Keratinocyte (primary cell): ENCODE measurements around the gene DNAJC13. TPM values are rescaled to one million over a fixed set of nuclear protein-coding genes. Genes with fewer than 3 reads are reported as not detected.

Experiments
- DNase-seq: peaks from one replicate; pipeline ENCODE4 v3.0.0-alpha.2; 2011; ENCODE audit warnings: low read depth, missing footprints, low spot score
- FAIRE-seq: peaks from 2 replicates; lab custom pipeline; 2011; peaks lifted over from hg19 to GRCh38; lab: Jason Lieb, UNC
- H2AFZ ChIP-seq: 2 replicates; pipeline ENCODE4 v1.6.0; 2012; ENCODE audit warnings: low read length, control low read depth, inconsistent platforms; ENCODE audit not compliant: control insufficient read depth
- H3K27ac ChIP-seq: 2 replicates; pipeline ENCODE4 v1.5.1; 2011; ENCODE audit warnings: low read length; ENCODE audit not compliant: control insufficient read depth, insufficient read depth
- H3K27me3 ChIP-seq: 3 replicates; pipeline ENCODE4 v1.6.0; 2011; ENCODE audit warnings: low read length; ENCODE audit not compliant: control insufficient read depth, insufficient read depth; ENCODE audit errors: extremely low read depth
- H3K36me3 ChIP-seq, 2 experiments: 2 replicates in 1 of 2; 3 replicates in 1 of 2; pipeline ENCODE4 v1.5.1; 2011; ENCODE audit warnings: low read length in 2 of 2, mild to moderate bottlenecking in 1 of 2; ENCODE audit not compliant: control insufficient read depth in 2 of 2, insufficient read depth in 2 of 2; ENCODE audit errors: extremely low read depth in 1 of 2
- H3K4me1 ChIP-seq: 3 replicates; pipeline ENCODE4 v1.5.1; 2011; ENCODE audit warnings: low read length; ENCODE audit not compliant: control insufficient read depth, insufficient read depth; ENCODE audit errors: extremely low read depth
- H3K4me2 ChIP-seq: 3 replicates; pipeline ENCODE4 v1.6.0; 2011; ENCODE audit warnings: low read depth, low read length; ENCODE audit not compliant: control insufficient read depth, insufficient read depth; ENCODE audit errors: extremely low read depth
- H3K4me3 ChIP-seq, 3 experiments: fragments of 200-600 bp in 1 of 3; sonication (generic) in 1 of 3; 2 replicates in 2 of 3; 3 replicates in 1 of 3; pipeline ENCODE4 v1.5.1; 2011 to 2016; ENCODE audit warnings: low read length in 3 of 3, mild to moderate bottlenecking in 3 of 3, control low read depth in 2 of 3, inconsistent platforms in 1 of 3, low read depth in 1 of 3, mixed read lengths in 1 of 3, mixed run types in 1 of 3, moderate library complexity in 1 of 3; ENCODE audit not compliant: control insufficient read depth in 2 of 3, insufficient read depth in 2 of 3; ENCODE audit errors: extremely low read depth in 1 of 3
- H3K79me2 ChIP-seq: 2 replicates; pipeline ENCODE4 v1.6.0; 2012; ENCODE audit warnings: low read length; ENCODE audit not compliant: control insufficient read depth, insufficient read depth
- H3K9ac ChIP-seq: 3 replicates; pipeline ENCODE4 v1.6.0; 2011; ENCODE audit warnings: low read length; ENCODE audit not compliant: control insufficient read depth, insufficient read depth; ENCODE audit errors: extremely low read depth
- H3K9me1 ChIP-seq: 3 replicates; pipeline ENCODE4 v1.6.0; 2011; ENCODE audit warnings: low read length; ENCODE audit not compliant: control insufficient read depth, insufficient read depth; ENCODE audit errors: extremely low read depth
- H3K9me3 ChIP-seq: 2 replicates; pipeline ENCODE4 v1.5.1; 2012; ENCODE audit warnings: low read depth, low read length; ENCODE audit not compliant: control insufficient read depth
- H4K20me1 ChIP-seq: 3 replicates; pipeline ENCODE4 v1.6.0; 2011; ENCODE audit warnings: low read length; ENCODE audit not compliant: control insufficient read depth, insufficient read depth; ENCODE audit errors: extremely low read depth
- CTCF ChIP-seq, 3 experiments: IDR thresholded peaks in 1 of 3; conservative IDR thresholded peaks in 1 of 3; optimal IDR thresholded peaks in 1 of 3; 2 replicates in 2 of 3; 3 replicates in 1 of 3; pipeline versions ENCODE3 to v1.5.1; 2011; ENCODE audit warnings: low read length in 3 of 3, mild to moderate bottlenecking in 3 of 3, moderate library complexity in 2 of 3, control low read depth in 1 of 3, inconsistent platforms in 1 of 3; ENCODE audit not compliant: insufficient read depth in 2 of 3; ENCODE audit errors: extremely low read depth in 1 of 3
- EZH2 ChIP-seq: IDR thresholded peaks from one replicate; pipeline ENCODE4 v1.6.1; 2012; ENCODE audit warnings: inconsistent platforms, mild to moderate bottlenecking, low read length, moderate library complexity
- dilution Hi-C: fragments of 300-500 bp; cut with MboI; formaldehyde crosslinking; loops from one replicate; pipeline ENCODE4 v1.7.0; 2020; ENCODE audit warnings: low sequenced_read_pairs; ENCODE audit not compliant: extremely low pct_ligation_motif_present
- polyA plus RNA-seq, 5 experiments: library from polyadenylated mRNA; depleted of rRNA in 3 of 5; stranded (reverse) in 3 of 5; stranded (forward) in 1 of 5; unstranded in 1 of 5; fragments of >200 nt; gene quantifications; 1 replicate in 1 of 5; 2 replicates in 3 of 5; 3 replicates in 1 of 5; pipeline versions ENCODE4 v1.2.1 to v1.2.3, GENCODE V29; 2011 to 2012; ENCODE audit warnings: missing spikeins in 2 of 5, low read depth in 1 of 5, low replicate concordance in 1 of 5

The DNAJC13 gene
- polyA plus RNA-seq, 1 donor (not counting 4 experiments of a cell fraction or from before 2014, with no cell fraction given): 24.3 TPM

DNA sequence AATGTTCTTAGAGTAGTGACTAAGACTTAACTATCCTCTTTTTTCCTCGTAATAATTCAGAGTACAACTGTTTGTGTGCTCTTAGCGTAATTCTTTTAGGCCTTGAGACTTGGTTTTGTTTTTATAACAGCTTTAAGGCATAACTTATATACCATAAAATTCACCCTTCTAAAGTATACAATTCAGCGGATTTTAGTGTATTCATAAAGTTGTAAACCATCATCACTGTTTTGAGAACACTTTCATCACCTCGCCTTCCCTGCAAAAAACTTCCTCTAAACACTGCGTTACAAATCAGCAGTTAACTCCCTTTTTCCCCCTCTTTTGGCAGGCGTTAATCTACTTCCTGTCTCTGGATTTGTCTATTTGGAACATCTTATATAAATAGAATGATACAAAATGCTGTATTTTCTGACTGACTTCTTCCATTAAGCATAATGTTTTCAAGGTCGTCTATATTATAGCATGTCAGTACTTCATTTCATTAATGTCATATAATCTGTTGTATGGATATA, 18.7 kb downstream of the DNAJC13 start:
- no peak overlapping the region for H3K27ac ChIP-seq
- H3K4me2 ChIP-seq: no peak overlapping the region
- no peak for FAIRE-seq
- peaks cover 0 to 3% of the 10 kb centered on the region in 2 experiments for H3K36me3 ChIP-seq
- no peaks in the 10 kb centered on the region for H3K9me3 ChIP-seq
- no peak overlapping the region for H3K4me3 ChIP-seq
- H3K9me1 ChIP-seq: no peaks in the 10 kb centered on the region
- H3K79me2 ChIP-seq: peaks cover 26% of the 10 kb centered on the region
- no peaks in the 10 kb centered on the region for H4K20me1 ChIP-seq
- no peak overlapping the region for H3K9ac ChIP-seq
- peaks cover 10% of the 10 kb centered on the region for H3K4me1 ChIP-seq
- dilution Hi-C loops: no loop called here
- TF ChIP-seq EZH2 (no peak), CTCF (optimal IDR thresholded peaks at IDR 0.05 in 1 of 3, IDR thresholded peaks at IDR 0.05 in 1 of 3, conservative IDR thresholded peaks at IDR 0.05 in 1 of 3; ENCODE audit: extremely low read depth in 1 of 3, insufficient read depth in 2 of 3, low read length in 3 of 3) (no peak)
- no peak overlapping the region for H2AFZ ChIP-seq
- no peaks in the 10 kb centered on the region for H3K27me3 ChIP-seq
- DNase-seq: no peak

DNA sequence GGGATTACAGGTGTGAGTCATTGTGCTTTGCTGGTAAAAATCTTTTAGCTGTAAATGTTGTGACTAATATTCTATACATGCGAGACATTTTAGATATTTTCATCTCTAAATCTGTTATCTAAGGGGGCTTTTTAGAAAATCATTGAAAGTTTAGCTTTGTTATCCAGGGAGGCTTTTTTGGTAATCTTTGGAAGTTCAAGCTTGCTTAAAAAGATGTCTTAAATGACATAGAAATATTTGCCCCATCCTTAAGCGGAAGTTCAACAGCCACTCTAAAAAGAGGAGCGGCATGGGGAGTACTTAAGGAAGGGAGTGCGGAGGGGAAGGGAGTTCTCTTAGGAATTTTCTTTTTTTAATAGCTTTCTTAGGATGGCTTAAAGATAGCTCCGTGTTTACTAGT, 26.1 kb downstream of the DNAJC13 start:
- Histone ChIP-seq H3K27ac (no peak overlapping the region), H3K9me3 (no peaks in the 10 kb centered on the region), H3K27me3 (no peaks in the 10 kb centered on the region), H3K36me3 (no peaks in the 10 kb centered on the region), H3K4me1 (peaks cover 8% of the 10 kb centered on the region), H4K20me1 (no peaks in the 10 kb centered on the region), H3K4me3 (no peak overlapping the region), H3K9ac (no peak overlapping the region), H3K9me1 (no peaks in the 10 kb centered on the region), H2AFZ (no peak overlapping the region), H3K4me2 (no peak overlapping the region), H3K79me2 (peaks cover 32% of the 10 kb centered on the region)
- dilution Hi-C loops: no loop called here
- DNase-seq (no peak), FAIRE-seq (no peak)
- TF ChIP-seq EZH2: no peak
- no peak for TF ChIP-seq CTCF (optimal IDR thresholded peaks at IDR 0.05 in 1 of 3, IDR thresholded peaks at IDR 0.05 in 1 of 3, conservative IDR thresholded peaks at IDR 0.05 in 1 of 3; ENCODE audit: extremely low read depth in 1 of 3, insufficient read depth in 2 of 3, low read length in 3 of 3)
